HEK293 (cell line): ENCODE measurements around the gene CANX.

Experiments used
- CTCF ChIA-PET: fragments of 350-600 bp; formaldehyde crosslinking; extraction: SDS; loops from one replicate; lab custom pipeline; 2021; ENCODE audit warnings: antibody characterized with exemption; lab: Yijun Ruan, JAX
- POLR2A ChIA-PET: fragments of 300-600 bp; formaldehyde crosslinking; extraction: SDS; loops from one replicate; lab custom pipeline; 2020; ENCODE audit warnings: antibody characterized with exemption, inconsistent platforms; lab: Yijun Ruan, JAX
- H3K27ac ChIP-seq: fragments of 200-500 bp; sonication (Bioruptor generic); 2 replicates; pipeline ENCODE4 v1.5.1; 2014; ENCODE audit warnings: low read depth, low read length, control low read depth, inconsistent platforms; ENCODE audit errors: extremely low read depth
- H3K36me3 ChIP-seq, 2 experiments: fragments of 200-500 bp in 1 of 2; sonication (Bioruptor generic) in 1 of 2; 1 replicate in 1 of 2; 2 replicates in 1 of 2; pipeline ENCODE4 v1.5.1; 2014 to 2017; ENCODE audit warnings: inconsistent platforms in 2 of 2, low read length in 2 of 2; ENCODE audit not compliant: control insufficient read depth in 2 of 2, insufficient read depth in 1 of 2
- H3K4me1 ChIP-seq: fragments of 200-500 bp; sonication (Bioruptor generic); 2 replicates; pipeline ENCODE4 v1.5.1; 2014; ENCODE audit warnings: mild to moderate bottlenecking, low read length, inconsistent platforms; ENCODE audit not compliant: control insufficient read depth, insufficient read depth
- H3K4me3 ChIP-seq: 2 replicates; pipeline ENCODE4 v1.5.1; 2011; ENCODE audit warnings: low read depth, mild to moderate bottlenecking, control low read depth, low read length, moderate library complexity
- H3K9me3 ChIP-seq: fragments of 200-500 bp; sonication (Bioruptor generic); 2 replicates; pipeline ENCODE4 v1.5.1; 2014; ENCODE audit warnings: low read depth, low read length, inconsistent platforms; ENCODE audit not compliant: control insufficient read depth, insufficient read depth
- BCL11A ChIP-seq: fragments of 450-650 bp; formaldehyde crosslinking; IDR thresholded peaks from 2 replicates; pipeline ENCODE4 v1.5.1; 2016; ENCODE audit warnings: low read depth, missing biosample characterization, missing genetic modification characterization
- BCL6B ChIP-seq: fragments of 450-650 bp; formaldehyde crosslinking; IDR thresholded peaks from 2 replicates; pipeline ENCODE4 v1.5.1; 2017; ENCODE audit warnings: missing biosample characterization, missing genetic modification characterization
- HOXC10 ChIP-seq: sonication (generic); formaldehyde crosslinking; IDR thresholded peaks from 2 replicates; pipeline ENCODE4 v1.8.1; 2023; ENCODE audit warnings: mild to moderate bottlenecking, missing genetic modification reagents
- HOXD13 ChIP-seq: sonication (generic); formaldehyde crosslinking; IDR thresholded peaks from 2 replicates; pipeline ENCODE4 v1.8.0; 2022; ENCODE audit warnings: missing genetic modification reagents, borderline replicate concordance
- KLF16 ChIP-seq: fragments of 450-650 bp; formaldehyde crosslinking; IDR thresholded peaks from 2 replicates; pipeline ENCODE4 v1.5.1; 2017; ENCODE audit warnings: missing biosample characterization, missing genetic modification characterization
- MZF1 ChIP-seq: fragments of 450-650 bp; formaldehyde crosslinking; IDR thresholded peaks from 2 replicates; pipeline ENCODE4 v1.5.1; 2017; ENCODE audit warnings: missing biosample characterization, missing genetic modification characterization, borderline replicate concordance
- PBX3 ChIP-seq: sonication (generic); formaldehyde crosslinking; IDR thresholded peaks from 2 replicates; pipeline ENCODE4 v1.8.1; 2022; ENCODE audit warnings: mild to moderate bottlenecking, moderate library complexity, missing genetic modification reagents
- PRDM1 ChIP-seq: fragments of 450-650 bp; formaldehyde crosslinking; IDR thresholded peaks from 2 replicates; pipeline ENCODE4; 2016; ENCODE audit warnings: missing biosample characterization, missing genetic modification characterization
- REPIN1 ChIP-seq: fragments of 450-650 bp; formaldehyde crosslinking; IDR thresholded peaks from 2 replicates; pipeline ENCODE4 v1.5.1; 2017; ENCODE audit warnings: missing biosample characterization, missing genetic modification characterization, low read depth
- TRIM28 ChIP-seq: IDR thresholded peaks from 2 replicates; pipeline ENCODE4 v1.6.1; 2011; ENCODE audit warnings: low read length, control low read depth, borderline replicate concordance
- ZNF140 ChIP-seq: fragments of 450-650 bp; formaldehyde crosslinking; IDR thresholded peaks from 2 replicates; pipeline ENCODE4 v1.5.1; 2016; ENCODE audit warnings: missing biosample characterization, missing genetic modification characterization
- ZNF16 ChIP-seq: fragments of 450-650 bp; formaldehyde crosslinking; IDR thresholded peaks from 2 replicates; pipeline ENCODE4 v1.5.1; 2016; ENCODE audit warnings: low read depth, missing biosample characterization, missing genetic modification characterization
- ZNF184 ChIP-seq: fragments of 450-650 bp; IDR thresholded peaks from 2 replicates; pipeline ENCODE4 v1.5.1; 2018; ENCODE audit warnings: missing biosample characterization, mild to moderate bottlenecking, missing genetic modification characterization
- ZNF362 ChIP-seq: fragments of 450-650 bp; formaldehyde crosslinking; IDR thresholded peaks from 2 replicates; pipeline ENCODE4 v1.5.1; 2016; ENCODE audit warnings: missing biosample characterization, missing genetic modification characterization
- ZNF366 ChIP-seq: fragments of 450-650 bp; formaldehyde crosslinking; conservative IDR thresholded peaks from 2 replicates; pipeline ENCODE4 v1.5.1; 2016; ENCODE audit warnings: missing biosample characterization, missing genetic modification characterization
- ZNF391 ChIP-seq: fragments of 450-650 bp; formaldehyde crosslinking; IDR thresholded peaks from 2 replicates; pipeline ENCODE4 v1.5.1; 2016; ENCODE audit warnings: low read depth, missing biosample characterization, missing genetic modification characterization, borderline replicate concordance
- ZNF624 ChIP-seq: fragments of 450-650 bp; formaldehyde crosslinking; IDR thresholded peaks from 2 replicates; pipeline ENCODE4 v1.5.1; 2017; ENCODE audit warnings: missing biosample characterization, missing genetic modification characterization
- ZNF660 ChIP-seq: fragments of 450-650 bp; IDR thresholded peaks from 2 replicates; pipeline ENCODE4 v1.5.1; 2018; ENCODE audit warnings: missing biosample characterization, mild to moderate bottlenecking, missing genetic modification characterization
- ZNF664 ChIP-seq: fragments of 450-650 bp; formaldehyde crosslinking; IDR thresholded peaks from 2 replicates; pipeline ENCODE4 v1.5.1; 2016; ENCODE audit warnings: missing biosample characterization, missing genetic modification characterization
- ZNF76 ChIP-seq: fragments of 450-650 bp; formaldehyde crosslinking; IDR thresholded peaks from 2 replicates; pipeline ENCODE4; 2016; ENCODE audit warnings: low read depth, missing biosample characterization, missing genetic modification characterization, borderline replicate concordance

CANX gene

GRCh38 chr5:179699616-179700237 is 960 bp downstream of the CANX start (continued):
- TF ChIP-seq ZNF391 (tag by site-specific recombination) = no peak
- no peak for TF ChIP-seq BCL6B (tag by site-specific recombination)
- no peak for TF ChIP-seq KLF16
- TF ChIP-seq ZNF362 (tag by site-specific recombination) = no peak
- no peak for TF ChIP-seq ZNF184 (tag by site-specific recombination)
- TF ChIP-seq, all 188 proteins: peak for 3

- Histone ChIP-seq H3K36me3 (peaks cover 39 to 40% of the 10 kb centered on the region in 2 experiments), H3K4me3 (peak overlapping the region; percentile 6), H3K9me3 (no peaks in the 10 kb centered on the region), H3K27ac (no peak overlapping the region), H3K4me1 (no peaks in the 10 kb centered on the region)
- POLR2A ChIA-PET = interaction anchor here (1.0 to 1.4 kb wide), 2 partner anchors 32 to 77 kb away, joined by 3 read pairs; no protein-coding TSS in a partner anchor
- CTCF ChIA-PET = interaction anchor here (0.5 to 1.0 kb wide), 3 partner anchors 13 to 452 kb away, joined by 3 read pairs; no protein-coding TSS in a partner anchor
- TF ChIP-seq ZNF366 (0 out of 2 replicates have a peak, but pooled peaks have one; percentile 26), ZNF140 (tag by site-specific recombination) (peak; percentile 27; the same call in 1 of the 2 replicates), TRIM28 (no peak), MZF1 (tag by site-specific recombination) (0 out of 2 replicates have a peak, but pooled peaks have one; percentile 42), ZNF660 (tag by site-specific recombination) (0 out of 2 replicates have a peak, but pooled peaks have one; percentile 15), REPIN1 (no peak)
- TF ChIP-seq, all 188 proteins: peak for 4
Observed at GRCh38 chr5:179700401-179700918, 1.7 kb downstream of the CANX start.

GRCh38 chr5:179716286-179716685 is 17.5 kb downstream of the CANX start:
- no peaks in the 10 kb centered on the region for H3K9me3 ChIP-seq
- peaks cover 88 to 97% of the 10 kb centered on the region in 2 experiments for H3K36me3 ChIP-seq
- CTCF ChIA-PET = no interaction called here

DNA sequence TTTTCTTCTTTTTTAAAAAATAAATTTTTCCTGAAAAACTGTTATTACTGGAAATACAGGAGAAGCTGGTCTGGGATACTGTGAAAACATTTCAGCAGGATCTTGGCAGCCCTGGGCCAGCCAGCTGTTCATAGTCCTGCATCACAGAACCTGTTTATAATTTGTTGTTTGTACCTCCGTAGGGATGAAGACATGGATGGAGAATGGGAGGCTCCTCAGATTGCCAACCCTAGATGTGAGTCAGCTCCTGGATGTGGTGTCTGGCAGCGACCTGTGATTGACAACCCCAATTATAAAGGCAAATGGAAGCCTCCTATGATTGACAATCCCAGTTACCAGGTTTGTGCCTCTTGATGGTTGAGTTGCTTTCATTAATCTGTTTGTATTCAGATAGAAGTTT is 21.5 kb downstream of the CANX start:
- H3K36me3 ChIP-seq = peaks cover 92 to 95% of the 10 kb centered on the region in 2 experiments
- TF ChIP-seq BCL11A (tag by site-specific recombination) = no peak
- no peak for TF ChIP-seq ZNF664 (tag by site-specific recombination)
- no peak for TF ChIP-seq HOXD13
- TF ChIP-seq ZNF362 (tag by site-specific recombination) = no peak
- TF ChIP-seq HOXC10 = no peak
- no peak for TF ChIP-seq ZNF366
- no peak for TF ChIP-seq ZNF624 (tag by site-specific recombination)
- no peak for TF ChIP-seq MZF1 (tag by site-specific recombination)
- TF ChIP-seq ZNF16 = no peak

More at GRCh38 chr5:179716286-179716685, 17.5 kb downstream of the CANX start:
- no peak overlapping the region for H3K4me3 ChIP-seq
- H3K4me1 ChIP-seq = no peaks in the 10 kb centered on the region
- POLR2A ChIA-PET = interaction anchor here (1.6 kb wide), 1 partner anchor 16 kb away, joined by 4 read pairs; the partner anchor contains the start of gene MAML1
- TF ChIP-seq ZNF660 (tag by site-specific recombination) (no peak), PRDM1 (tag by site-specific recombination) (no peak), PBX3 (CRISPR knock-in tag) (no peak), ZNF76 (tag by site-specific recombination) (no peak)
- H3K27ac ChIP-seq = no peak overlapping the region

More for the DNA sequence above, 21.5 kb downstream of the CANX start:
- ChIA-PET CTCF (interaction anchor here (0.6 kb wide), 1 partner anchor 87 kb away, joined by 3 read pairs; no protein-coding TSS in a partner anchor), POLR2A (interaction anchor here (0.6 to 1.6 kb wide), 2 partner anchors 97 to 633 kb away, joined by 3 to 4 read pairs; partner anchors contain the start of genes GFPT2 and HNRNPH1)
- Histone ChIP-seq H3K27ac (no peak overlapping the region), H3K4me3 (no peak overlapping the region), H3K4me1 (no peaks in the 10 kb centered on the region), H3K9me3 (no peaks in the 10 kb centered on the region)
